NCI-H1694 (cell line): ENCODE measurements around the gene EXD2.
"Not testable (repeated sequence)": the region's sequence is repeated elsewhere in the genome, so short reads cannot be mapped to it uniquely, and the experiment has no call there.

Experiments used
- DNase-seq: peaks from one replicate; lab custom pipeline; 2025; lab: John Stamatoyannopoulos, UW

EXD2 gene

DNA sequence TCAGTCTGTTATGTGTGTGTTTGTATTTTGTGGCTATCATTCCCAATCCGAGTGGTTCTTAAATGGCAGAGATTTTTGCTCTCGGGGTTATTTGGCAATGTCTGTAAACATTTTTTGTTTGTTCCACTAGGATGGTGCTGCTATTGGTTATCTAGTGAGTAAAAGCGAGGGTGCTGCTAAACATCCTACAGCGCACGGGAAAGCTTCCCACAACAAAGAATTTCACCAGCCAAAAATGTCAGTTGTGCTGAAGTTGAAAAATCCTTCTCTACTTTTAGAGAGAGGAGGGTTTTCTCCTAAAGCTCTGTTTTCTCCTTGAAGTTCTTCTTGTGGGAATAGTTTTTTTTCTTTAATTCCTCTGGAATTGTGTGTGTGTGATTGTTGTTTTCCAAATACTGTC, 2.4 kb downstream of the EXD2 start:
- DNase-seq, result no peak

DNA sequence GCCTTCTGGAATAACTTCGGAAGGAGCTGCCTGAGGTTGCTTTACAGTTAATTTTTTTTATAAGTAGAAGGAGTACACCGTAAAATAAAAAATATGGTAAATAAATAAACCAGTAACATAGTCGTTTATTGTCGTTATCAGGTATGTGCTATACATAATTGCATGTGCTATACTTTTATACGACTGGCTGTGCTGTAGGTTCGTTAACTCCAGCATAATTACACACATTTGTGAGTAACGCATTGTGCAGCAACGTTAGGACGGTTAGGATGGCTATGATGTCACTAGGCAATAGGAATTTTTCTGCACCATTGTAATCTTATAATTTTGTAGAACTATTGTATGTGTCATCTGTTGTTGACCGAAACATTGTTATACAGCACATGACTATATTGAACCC, 8.5 kb downstream of the EXD2 start:
- DNase-seq, result no peak

DNA sequence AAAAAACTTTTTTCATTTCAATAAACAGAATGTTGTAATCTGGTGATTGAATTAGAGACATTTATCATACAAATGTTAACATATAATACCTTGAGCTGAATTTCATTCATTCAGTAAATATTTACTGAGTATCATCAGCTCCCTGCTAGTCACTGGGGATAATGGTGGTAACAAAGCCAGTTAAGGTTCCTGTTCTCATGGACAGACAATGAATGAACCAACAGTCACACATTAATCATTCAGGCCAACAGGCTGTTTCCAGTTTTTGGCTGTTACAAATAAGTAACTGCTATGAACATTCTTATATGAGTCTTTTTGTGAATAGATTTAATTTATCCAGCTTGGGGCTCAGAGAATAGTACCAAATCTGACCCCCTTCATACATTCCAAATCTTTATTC, 13.5 kb downstream of the EXD2 start:
- no peak for DNase-seq

DNA sequence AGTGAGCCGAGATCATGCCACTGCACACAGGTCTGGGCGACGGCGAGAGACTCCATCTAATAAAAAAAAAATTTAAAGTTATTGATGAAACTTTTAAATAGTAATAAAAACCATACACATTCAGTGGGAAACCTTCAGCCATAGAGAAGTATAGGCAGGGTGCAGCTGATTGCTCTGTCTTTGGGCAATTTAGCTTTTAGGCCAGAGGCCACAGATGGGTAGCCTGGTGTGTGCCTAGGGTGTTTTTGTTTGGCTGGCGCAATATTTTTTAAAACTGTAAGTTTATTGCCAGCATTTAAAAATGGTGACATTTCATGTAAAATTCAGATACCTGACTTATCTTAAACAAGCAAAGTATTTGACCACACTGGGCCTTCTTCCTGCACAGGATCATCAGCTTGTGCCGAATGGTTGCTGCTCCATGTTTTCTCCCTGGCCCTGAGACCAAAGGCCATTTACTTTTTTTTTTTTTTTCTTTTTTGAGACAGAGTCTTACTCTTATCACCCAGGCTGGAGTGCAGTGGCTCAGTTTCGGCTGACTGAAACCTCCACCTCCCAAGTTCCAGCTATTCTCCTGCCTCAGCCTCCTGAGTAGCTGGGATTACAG, 16.2 kb downstream of the EXD2 start:
- DNase-seq, result no peak

DNA sequence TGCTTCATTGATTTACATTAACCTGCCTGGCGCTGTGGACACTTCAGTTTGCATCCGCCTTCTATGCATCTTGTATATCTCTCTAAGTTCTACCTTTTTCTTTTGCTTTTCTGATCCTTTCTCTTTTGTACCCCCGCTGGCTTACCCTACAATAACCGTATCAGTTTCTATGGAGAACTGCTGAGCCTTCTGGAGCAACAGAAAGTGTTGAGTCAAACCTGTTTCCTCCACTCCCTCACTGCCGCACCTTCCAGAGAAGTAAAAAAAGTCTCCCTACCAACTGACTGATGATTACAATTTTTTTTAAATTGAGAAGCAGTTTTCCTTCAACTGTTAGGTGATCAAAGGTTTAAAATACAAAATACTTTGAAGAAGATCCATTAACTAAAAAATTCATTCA, 17.4 kb downstream of the EXD2 start:
- no peak for DNase-seq

DNA sequence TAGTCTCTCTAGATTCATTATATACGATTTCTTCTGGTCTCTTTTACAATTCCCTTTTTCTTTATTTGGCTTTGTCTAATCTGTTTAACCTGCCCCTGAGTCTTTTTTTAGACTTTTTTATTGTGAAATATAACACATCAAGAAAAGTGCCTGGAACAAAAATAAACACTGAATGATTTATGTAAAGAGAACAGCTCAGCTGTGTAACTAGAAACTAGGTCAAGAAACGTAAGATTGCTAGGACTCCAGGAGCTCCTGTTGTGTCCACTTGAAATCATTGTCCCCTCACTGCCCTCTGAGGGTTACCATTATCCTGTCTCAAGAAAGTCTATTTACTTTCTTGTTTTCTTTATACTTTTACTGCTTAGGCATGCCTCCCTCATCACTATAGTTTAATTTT, 23.1 kb downstream of the EXD2 start:
- no peak for DNase-seq

DNA sequence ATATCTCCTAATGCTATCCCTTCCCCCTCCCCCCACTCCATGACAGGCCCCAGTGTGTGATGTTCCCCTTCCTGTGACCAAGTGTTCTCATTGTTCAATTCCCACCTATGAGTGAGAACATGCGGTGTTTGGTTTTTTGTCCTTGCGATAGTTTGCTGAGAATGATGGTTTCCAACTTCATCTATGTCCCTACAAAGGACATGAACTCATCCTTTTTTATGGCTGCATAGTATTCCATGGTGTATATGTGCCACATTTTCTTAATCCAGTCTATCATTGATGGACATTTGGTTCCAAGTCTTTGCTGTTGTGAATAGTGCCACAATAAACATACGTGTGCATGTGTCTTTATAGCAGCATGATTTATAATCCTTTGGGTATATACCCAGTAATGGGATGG, 26.4 kb downstream of the EXD2 start:
- DNase-seq, result not testable (repeated sequence)

DNA sequence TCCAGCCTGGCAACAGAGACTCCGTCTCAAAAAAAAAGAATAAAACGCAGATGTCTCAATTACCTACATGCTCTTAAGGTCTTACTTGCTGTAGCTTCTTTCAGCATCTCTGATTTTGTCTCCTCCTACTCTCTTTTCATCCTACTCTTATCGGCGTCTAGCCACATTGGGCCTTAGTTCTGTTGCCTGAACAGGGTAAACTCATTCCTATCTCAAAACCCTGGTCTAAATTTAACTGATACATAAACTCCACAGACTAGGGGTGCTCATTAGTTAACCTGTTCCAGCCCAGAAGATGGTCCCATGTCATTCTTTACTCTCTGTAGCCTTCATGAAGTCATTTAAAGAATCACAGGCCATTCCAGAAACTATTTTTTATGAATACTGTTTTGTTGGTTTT, 33.6 kb downstream of the EXD2 start:
- no peak for DNase-seq

DNA sequence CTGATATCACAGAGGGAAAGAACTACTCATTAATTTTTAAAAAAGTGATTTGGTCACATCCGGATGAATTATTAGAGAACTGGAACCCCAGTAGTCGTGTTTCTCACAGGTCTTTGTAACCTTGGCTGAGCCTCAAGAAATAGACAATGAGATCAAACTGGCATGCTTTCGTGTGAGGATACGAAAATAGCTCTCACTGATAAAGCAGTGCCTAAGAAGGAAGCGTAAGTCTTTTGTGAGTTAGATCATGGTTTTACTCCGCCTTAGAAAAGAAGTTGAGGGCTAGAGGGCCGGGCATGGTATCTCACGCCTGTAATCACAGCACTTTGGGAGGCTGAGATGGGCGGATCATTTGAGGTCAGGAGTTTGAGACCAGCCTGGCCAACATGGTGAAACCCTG, 34.9 kb downstream of the EXD2 start:
- no peak for DNase-seq

DNA sequence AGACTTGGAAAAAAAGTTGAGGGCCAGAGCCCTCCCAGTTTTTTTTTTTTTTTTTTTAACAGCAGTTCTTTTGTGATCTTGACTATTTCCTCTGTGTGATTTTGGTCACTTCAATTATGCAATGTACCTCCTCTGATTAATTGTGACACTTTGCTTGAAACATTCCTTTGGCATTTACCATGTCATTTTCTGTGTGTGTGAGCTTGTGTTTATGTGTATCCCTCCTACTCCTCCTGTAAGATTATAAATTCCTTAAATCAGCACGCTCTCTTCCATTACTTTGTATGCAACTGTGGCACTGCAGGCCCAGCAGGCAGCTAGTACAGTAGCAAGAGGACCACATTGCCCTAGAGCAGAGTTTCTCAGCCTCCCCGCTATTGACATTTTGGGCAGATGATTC, 35.4 kb downstream of the EXD2 start:
- DNase-seq, result no peak

DNA sequence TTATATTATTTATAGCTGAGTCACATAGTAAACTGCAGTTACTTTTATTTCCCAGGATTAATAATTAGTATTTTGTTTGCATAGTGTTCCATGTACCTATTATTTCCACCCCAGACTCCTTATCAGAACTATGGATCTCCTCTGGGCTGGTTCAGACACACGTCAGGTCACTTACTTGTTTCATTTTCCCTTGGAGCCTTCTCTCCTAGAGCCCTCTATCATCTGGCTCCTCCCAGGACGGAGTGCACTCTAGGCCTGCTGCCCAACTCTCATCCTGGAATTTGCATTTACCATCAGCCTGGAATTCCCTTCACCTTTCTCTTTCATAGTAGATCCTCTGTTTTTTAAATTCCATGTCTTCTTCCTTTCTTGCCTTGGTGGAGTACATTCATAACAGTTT, 40.2 kb downstream of the EXD2 start:
- DNase-seq, result no peak

DNA sequence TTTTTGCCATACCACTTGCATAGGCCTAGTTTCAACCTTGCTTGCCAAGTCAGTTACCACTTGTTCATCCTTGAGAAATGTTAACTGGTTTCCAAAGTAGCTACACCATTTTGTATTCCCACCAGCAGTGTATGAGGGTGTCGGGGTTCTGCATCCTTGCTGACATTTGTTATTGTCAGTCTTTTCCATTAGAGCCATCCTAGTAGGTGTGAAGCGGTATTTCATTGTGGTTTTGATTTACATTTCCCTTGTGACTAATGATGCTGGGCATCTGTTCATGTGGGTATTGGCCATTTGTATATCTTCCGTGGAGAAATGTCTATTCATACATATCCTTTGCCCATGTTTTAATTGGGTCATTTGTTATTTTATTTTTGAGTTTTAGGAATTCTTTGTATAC, 41.1 kb downstream of the EXD2 start:
- DNase-seq, result no peak

DNA sequence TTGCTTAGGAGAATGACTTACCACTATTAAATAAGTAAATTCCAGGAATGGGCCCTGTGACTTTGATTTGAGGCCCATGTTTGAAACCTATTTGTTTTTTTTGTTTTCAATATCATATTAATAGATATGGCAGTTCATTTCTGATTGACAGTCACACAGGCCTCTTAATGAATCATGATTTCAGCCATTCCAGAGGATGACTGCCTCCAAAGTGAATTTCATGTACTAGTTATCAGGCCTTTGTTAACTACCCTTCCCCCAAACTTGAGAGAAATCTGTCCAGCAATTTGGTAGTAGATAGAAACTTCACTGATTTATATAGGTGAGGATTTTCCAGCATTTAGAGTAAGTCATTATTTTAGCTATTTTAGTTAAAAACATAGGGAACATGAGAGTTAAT, 42.8 kb downstream of the EXD2 start:
- DNase-seq, result no peak

DNA sequence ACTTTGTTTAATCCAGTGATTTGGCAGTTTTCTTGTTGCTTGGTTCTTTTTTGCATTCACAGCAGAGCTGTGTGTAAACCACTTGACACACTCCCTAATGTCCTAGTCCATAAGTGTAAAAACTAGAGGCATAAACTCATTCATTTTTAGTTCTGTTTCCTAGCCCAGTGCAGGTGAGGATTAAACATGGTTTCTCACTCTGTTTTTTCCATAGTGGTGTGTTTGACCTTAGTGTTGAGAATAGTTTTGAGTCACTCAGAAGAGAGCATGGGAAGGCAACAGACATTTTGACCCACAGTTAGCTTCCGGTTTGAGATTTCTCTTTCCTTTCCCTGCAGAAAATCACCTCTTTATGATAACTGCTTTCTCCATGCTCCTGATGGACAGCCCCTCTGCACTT, 44.4 kb downstream of the EXD2 start:
- no peak for DNase-seq

DNA sequence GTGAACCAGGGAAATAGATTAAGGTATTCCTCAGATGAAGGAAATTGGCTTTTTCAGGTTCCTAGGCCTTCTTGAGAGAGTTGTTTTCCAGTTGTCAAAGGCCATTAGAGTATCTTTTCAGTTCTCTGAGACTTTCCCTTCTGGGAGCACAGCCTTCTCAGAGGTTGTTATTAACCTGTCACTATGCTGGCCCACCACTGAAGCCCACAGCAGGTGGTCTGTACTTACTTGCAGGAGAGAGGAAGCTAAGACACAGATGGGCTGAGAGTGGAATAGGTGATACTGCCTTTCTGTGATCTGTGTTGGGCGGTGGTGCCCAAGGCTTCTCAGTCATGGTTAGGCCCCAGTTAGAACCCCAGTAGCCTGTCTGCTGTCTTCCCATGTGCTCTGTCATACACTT, 45.8 kb downstream of the EXD2 start:
- no peak for DNase-seq

DNA sequence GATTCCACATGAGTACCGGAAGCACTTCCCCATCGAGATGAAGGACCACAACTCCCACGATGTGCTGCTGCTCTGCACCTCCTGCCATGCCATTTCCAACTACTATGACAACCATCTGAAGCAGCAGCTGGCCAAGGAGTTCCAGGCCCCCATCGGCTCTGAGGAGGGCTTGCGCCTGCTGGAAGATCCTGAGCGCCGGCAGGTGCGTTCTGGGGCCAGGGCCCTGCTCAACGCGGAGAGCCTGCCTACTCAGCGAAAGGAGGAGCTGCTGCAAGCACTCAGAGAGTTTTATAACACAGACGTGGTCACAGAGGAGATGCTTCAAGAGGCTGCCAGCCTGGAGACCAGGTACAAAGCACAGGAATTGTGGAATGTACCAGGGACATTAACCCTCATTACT, 46.3 kb downstream of the EXD2 start:
- DNase-seq, result no peak

DNA sequence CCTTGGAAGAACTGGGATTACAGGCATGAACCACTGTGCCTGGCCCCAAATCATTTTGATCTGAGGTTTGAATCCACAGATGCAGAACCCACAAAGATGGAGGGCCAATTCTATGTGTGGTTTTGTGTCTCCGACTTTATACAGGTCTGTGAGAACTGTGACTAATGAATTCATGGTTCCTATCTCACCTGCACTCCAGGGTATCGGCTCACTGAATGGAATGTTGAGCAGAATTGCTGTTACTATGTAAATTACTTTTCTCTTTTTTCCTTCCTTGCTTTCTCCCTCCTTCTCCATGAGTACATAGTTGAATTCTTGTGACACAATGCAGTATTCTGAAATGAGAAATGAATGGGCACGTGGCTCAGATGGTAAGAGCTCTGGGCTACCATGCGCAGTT, 47.6 kb downstream of the EXD2 start:
- no peak for DNase-seq

DNA sequence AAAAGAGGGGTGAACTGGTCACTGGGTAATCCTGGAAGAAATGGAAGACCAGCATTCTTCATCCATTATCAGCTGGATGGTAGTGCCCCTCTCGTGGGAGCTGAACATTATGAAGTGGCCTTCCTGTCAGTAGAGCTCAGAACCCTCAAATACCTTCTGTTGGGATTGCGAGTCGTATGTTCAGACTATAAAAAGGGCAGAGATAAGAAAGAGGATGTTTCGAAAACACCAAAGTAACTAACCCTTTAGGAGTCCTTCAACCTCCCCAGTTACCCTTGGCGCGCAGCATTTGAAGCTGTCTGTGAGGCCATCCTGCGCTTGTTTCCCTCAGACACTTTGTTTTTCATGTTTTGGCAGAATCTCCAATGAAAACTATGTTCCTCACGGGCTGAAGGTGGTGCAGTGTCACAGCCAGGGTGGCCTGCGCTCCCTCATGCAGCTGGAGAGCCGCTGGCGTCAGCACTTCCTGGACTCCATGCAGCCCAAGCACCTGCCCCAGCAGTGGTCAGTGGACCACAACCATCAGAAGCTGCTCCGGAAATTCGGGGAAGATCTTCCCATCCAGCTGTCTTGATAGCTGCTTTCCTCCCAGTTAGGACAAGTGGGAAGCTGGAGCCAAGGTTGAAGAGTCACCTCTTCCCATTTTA, 49.4 kb downstream of the EXD2 start:
- DNase-seq, result no peak

DNA sequence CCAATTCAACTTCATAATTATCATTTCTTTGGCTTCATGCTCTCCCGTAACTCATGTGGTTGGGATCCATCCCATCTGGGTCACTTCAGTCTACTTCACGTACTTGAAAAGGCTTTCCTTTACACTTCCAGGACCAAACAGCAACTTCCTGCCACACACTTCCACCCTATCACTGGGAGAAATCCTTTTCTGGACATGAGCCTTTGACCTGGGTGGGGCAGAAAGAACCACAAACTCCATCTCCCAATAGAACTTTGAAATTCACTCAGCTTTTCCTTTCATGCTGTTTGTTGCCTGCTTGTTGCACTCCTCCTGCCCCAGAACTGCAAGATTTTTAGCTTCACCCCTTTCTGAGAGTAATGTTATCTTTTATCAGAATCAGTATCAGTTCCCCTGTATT, 50.3 kb downstream of the EXD2 start:
- DNase-seq, result no peak

DNA sequence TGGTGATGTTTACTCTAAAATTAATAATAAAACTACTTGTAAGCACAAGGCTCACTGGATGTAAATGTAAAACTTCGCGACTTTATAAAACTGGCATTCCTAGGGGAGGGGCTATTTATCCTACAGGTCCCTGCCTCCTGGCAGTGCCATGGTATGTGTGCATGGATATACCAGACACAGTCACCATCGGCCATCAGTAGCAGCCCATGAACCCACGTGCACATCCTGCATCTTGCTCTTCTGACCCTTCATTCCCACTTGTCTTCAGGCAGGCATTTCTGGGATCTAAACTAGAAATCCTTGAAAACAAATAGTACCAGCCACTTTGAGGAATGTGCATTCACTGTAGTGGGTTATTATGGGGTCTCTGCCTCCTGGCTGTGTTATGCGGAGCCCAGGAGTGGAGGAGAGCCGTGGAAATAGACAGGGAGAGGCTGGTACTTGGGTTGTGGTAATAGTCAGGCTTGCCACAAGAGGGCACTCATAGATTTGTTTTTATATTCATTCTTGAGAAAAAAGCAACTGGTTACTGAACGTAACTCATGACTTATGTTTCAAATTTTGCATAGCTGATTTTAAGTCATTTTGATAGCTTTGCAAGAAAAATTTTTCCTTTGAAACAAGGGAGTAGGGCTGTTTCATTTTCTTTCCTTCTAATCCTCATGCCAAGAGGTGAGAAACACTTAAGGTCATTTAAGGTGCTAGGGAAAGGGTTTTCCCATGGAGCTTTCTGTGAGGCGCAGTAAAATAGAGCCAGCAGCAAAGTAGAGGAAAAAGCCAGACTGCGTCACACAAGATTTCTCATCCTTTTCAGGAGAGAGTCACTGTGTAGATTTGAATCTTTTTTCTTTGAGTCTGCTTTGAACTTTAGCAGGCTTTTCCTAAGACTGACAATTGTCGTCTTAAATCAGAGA, 51.3 kb downstream of the EXD2 start:
- peak; percentile 89 for DNase-seq

DNA sequence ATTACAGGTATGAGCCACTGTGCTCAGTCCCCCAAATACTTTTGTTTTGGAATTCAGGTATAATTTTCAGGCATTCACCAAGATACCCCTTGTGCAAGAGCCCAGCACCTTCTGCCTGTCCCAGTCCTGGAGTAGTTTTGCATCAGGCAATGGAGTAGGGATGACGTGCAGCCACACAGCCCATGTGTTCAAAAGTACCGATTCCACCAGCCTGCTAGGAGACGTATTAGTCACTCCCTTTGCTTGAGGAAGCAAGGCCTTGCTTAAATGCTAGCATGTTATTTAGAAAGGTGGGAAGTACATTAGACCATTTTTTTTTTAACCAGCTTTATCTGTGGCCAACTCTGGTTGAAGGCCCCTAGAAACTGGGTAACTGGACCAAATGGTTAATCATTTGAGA, 53.6 kb downstream of the EXD2 start:
- no peak for DNase-seq

DNA sequence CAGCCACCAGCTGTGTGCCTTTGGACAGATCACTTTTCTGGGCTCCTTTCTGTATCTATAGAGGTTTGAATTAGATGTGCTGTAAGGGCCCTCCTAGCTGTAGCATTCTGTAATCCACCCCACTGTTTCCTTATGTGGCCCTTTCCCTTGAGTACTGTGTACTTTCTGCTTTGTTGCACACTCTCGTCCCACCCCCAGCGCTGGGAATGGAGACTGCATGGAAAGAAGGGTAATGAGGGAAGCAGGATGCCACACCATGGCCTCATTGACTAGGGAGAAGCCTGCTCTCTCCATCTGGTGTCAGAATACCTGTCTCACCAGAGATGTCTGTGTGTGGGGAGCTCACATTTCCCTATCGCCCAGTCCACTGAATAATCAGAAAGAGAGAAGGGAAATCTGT, 55.0 kb downstream of the EXD2 start:
- peak; percentile 58 for DNase-seq

DNA sequence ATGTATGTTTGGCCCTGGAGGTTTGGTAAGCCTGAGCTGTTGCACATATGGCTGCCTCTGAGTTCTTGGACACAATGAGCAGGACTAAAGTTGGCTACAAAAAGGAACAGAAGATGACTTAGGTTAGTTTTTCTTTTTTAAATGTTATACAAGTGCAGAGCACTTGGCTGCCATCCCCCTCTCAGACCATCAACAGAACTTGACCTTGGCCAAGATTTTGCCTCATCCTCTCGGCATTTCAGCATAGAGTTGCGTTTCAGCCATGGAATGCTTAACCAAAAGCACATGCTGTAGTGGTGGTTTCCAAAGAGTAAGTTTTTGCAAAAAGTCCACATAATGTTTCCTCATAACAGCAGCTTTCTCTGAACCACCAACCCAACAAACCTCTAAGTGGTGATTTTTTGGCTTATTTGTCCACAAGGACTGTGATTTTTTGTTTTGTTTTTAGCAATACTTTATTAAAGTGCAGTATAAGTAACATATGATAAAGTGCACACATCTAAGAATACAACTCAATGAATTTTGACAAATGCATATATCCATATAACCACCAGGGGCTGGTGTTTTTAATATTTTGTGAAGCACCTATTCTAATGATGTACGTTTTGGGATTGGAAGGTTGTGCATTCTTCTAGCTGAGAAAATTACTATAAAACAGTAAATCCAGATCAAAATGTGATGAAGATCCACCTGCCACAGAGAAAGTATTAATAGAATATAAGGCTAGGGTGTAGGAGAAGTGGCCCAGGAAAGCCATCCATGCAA, 56.6 kb downstream of the EXD2 start:
- no peak for DNase-seq
